ENCODE data around the gene CLASP1.

The CLASP1 gene

DNA sequence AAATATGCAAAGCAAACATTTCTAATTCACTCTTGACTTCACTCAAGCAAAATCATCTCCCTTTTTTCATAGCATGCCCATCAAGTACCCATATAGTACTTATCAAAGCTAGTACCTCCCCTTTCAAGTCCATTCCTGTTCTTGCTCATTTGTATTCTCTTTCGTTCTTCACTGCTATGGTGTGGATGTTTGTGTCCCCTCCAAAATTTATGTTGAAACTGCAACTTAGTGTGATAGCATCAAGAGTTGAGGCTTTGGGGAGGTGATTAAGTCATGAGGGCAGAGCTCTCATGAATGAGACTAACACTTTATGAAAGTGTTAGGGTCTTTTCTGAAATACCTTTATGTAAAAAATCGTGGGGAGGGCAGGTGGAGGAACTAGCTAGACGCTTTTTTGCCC is 65.7 kb downstream of the CLASP1 start:
- H3K4me1 ChIP-seq, result peaks cover 0 to 33% (median 7%) of the 10 kb centered on the region in 4 donors
- no peak overlapping the region for H3K4me3 ChIP-seq
- no peak overlapping the region for H3K27ac ChIP-seq
- no peaks in the 10 kb centered on the region for H3K9me3 ChIP-seq
- H3K27me3 ChIP-seq, result no peaks in the 10 kb centered on the region
- peaks cover 0 to under 1% (median 0%) of the 10 kb centered on the region in 3 donors for H3K36me3 ChIP-seq
- intact Hi-C loops (cut with DNase I; ENCODE audit: low total_unique reads), result no loop called here
- TF ChIP-seq, protein P1, sequence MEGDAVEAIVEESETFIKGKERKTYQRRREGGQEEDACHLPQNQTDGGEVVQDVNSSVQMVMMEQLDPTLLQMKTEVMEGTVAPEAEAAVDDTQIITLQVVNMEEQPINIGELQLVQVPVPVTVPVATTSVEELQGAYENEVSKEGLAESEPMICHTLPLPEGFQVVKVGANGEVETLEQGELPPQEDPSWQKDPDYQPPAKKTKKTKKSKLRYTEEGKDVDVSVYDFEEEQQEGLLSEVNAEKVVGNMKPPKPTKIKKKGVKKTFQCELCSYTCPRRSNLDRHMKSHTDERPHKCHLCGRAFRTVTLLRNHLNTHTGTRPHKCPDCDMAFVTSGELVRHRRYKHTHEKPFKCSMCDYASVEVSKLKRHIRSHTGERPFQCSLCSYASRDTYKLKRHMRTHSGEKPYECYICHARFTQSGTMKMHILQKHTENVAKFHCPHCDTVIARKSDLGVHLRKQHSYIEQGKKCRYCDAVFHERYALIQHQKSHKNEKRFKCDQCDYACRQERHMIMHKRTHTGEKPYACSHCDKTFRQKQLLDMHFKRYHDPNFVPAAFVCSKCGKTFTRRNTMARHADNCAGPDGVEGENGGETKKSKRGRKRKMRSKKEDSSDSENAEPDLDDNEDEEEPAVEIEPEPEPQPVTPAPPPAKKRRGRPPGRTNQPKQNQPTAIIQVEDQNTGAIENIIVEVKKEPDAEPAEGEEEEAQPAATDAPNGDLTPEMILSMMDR (IDR thresholded peaks at IDR 0.05), result no peak
- no peak for DNase-seq

DNA sequence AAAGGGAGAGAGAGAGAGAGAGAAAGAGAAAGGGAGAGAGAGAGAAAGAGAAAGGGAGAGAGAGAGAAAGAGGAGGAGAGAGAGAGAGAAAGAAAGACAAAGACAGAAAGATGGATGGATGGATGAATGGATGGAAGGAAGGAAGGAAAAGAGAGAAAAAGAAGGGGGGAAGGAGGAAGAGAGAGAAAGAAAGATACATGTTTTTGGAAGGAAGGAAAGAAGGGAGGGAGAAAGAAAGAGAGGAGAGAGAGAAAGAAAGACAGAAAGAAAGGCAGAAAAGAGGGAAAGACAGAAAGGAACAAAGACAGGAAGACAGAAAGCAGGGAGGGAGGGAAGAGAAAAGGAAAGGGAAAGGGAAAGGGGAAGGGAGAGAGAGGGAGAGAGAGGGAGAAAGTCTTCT is 67.0 kb downstream of the CLASP1 start:
- TF ChIP-seq, protein P1 (IDR thresholded peaks at IDR 0.05), result no peak
- DNase-seq, result no peak
- H3K27ac ChIP-seq, result no peak overlapping the region
- no peaks in the 10 kb centered on the region for H3K27me3 ChIP-seq
- H3K4me3 ChIP-seq, result no peak overlapping the region
- H3K4me1 ChIP-seq, result peaks cover 0 to 33% (median 7%) of the 10 kb centered on the region in 4 donors
- H3K36me3 ChIP-seq, result no peaks in the 10 kb centered on the region
- H3K9me3 ChIP-seq, result no peaks in the 10 kb centered on the region
- intact Hi-C loops (cut with DNase I; ENCODE audit: low total_unique reads), result no loop called here

DNA sequence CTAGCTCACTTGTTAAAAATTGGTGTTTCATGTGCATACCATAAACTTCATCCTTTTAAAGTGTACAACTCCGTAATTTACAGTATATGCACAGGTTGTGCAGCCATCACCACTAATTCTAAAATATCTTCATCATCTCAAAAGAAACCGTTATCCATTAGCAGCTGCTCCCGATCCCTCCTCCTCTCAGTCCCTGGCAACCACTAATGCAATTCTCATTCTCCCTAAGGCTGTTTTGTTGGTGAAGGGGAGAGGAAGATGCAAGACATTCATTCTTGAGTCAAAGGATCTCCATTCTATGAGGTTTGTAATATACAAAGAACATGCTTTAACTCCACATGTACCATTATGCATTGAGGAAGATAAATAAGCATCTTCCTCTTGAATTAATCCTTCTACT is 70.0 kb downstream of the CLASP1 start:
- Histone ChIP-seq H3K9me3 (no peaks in the 10 kb centered on the region), H3K4me3 (no peak overlapping the region), H3K27ac (no peak overlapping the region), H3K4me1 (peaks cover 0 to 30% (median 7%) of the 10 kb centered on the region in 4 donors), H3K27me3 (no peaks in the 10 kb centered on the region), H3K36me3 (no peaks in the 10 kb centered on the region)
- DNase-seq, result no peak
- TF ChIP-seq, protein P1 (IDR thresholded peaks at IDR 0.05), result no peak
- intact Hi-C loops (cut with DNase I; ENCODE audit: low total_unique reads), result no loop called here

DNA sequence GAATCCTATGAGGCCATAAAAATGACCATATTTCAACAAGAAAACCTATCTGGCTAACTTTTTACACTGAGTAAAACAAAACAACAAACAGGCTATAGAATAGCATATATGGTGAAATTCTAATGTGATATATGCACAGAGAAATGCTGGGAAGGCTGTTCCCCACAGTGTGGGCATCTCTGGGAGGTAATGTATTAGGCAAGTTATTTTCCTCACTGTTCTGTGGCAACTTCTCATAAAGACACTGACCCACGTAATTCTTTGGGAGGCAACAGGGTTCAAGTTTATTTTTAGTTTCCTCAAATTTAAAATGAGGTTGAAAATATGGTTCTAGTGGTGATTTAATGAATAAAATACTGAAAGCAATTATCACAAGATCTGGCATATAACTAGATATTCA is 71.9 kb downstream of the CLASP1 start:
- intact Hi-C loops (cut with DNase I; ENCODE audit: low total_unique reads), result no loop called here
- Histone ChIP-seq H3K27me3 (no peaks in the 10 kb centered on the region), H3K9me3 (no peaks in the 10 kb centered on the region), H3K4me1 (peaks cover 0 to 37% (median 9%) of the 10 kb centered on the region in 4 donors), H3K36me3 (no peaks in the 10 kb centered on the region), H3K4me3 (no peak overlapping the region), H3K27ac (no peak overlapping the region)
- TF ChIP-seq, protein P1 (IDR thresholded peaks at IDR 0.05), result no peak
- DNase-seq, result no peak

DNA sequence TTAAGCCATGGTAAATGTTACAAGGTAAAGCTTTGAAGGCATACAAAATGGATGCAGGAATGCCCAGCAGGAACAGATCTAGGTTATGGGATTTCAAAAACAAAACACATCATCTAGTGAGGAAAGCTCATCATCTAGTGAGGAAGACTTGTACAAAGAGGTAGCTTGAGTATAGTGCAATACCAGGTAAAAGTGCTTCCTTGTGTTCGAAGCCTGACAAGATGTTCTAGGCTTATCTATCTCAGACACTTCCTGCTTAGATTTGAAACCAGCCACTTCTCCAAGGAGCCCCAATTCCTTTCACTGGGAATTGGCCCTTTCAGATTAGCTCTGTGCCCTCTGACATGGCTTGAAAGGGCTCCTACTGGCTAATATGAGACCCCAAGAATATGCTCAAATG is 73.0 kb downstream of the CLASP1 start:
- no peak for DNase-seq
- peaks cover 0 to 38% (median 9%) of the 10 kb centered on the region in 4 donors for H3K4me1 ChIP-seq
- no peaks in the 10 kb centered on the region for H3K9me3 ChIP-seq
- intact Hi-C loops (cut with DNase I; ENCODE audit: low total_unique reads), result no loop called here
- H3K27ac ChIP-seq, result no peak overlapping the region
- no peak overlapping the region for H3K4me3 ChIP-seq
- TF ChIP-seq, protein P1 (IDR thresholded peaks at IDR 0.05), result no peak
- no peaks in the 10 kb centered on the region for H3K36me3 ChIP-seq
- H3K27me3 ChIP-seq, result no peaks in the 10 kb centered on the region

DNA sequence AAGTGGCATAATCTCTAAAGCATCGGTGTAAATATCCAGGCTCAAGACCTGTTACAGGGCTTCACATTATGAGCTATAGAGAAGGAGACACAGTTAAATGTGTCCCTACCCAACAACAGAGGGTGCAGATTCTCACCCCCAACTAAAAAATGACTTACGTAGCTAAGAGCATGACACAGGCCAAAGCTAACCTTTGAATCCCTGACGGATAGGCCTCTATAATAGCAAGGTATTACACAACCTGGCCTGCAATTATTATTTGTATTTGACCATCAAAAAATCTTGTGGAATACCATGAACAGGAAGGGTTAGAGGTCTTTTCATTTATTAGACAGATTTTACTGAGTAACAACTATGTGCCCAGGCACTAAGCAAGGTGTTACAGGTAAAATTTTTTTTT is 73.5 kb downstream of the CLASP1 start:
- Histone ChIP-seq H3K27me3 (no peaks in the 10 kb centered on the region), H3K4me3 (no peak overlapping the region), H3K36me3 (no peaks in the 10 kb centered on the region), H3K27ac (no peak overlapping the region), H3K4me1 (peaks cover 0 to 40% (median 8%) of the 10 kb centered on the region in 4 donors), H3K9me3 (no peaks in the 10 kb centered on the region)
- TF ChIP-seq, protein P1 (IDR thresholded peaks at IDR 0.05), result no peak
- no peak for DNase-seq
- intact Hi-C loops (cut with DNase I; ENCODE audit: low total_unique reads), result no loop called here
